ENCODE data around the gene MON2.

DNA sequence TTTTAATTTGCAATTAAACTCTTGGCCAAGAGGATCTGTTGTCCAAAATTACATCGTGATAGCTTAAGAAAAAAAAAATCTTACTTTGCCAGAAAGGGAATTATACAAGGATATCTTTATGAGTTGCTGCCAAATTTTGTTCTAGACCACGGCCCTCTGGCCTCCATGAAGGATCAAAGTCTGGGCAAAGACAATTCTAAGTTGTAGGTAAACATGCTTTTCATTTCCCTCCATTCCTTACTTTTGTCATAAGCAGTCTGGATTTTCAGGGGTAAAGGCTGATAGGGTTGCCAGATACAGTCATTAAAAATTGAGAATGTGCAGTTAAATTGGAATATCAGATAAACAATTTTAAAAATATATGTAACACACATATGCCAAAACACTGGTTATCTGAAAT, 135.1 kb downstream of the MON2 start:
- no peak for TF ChIP-seq POLR2A (IDR thresholded peaks at IDR 0.05)
- TF ChIP-seq CTCF (IDR thresholded peaks at IDR 0.05) = no peak
